NCI-H2171 treated with DMSO at 0.1 percent for 48 hours (cell line): ENCODE data around the gene DHRS12.

Source experiments
- DNase-seq: peaks from one replicate; lab custom pipeline; 2025; lab: John Stamatoyannopoulos, UW

The DHRS12 gene

GRCh38 chr13:51758691-51759090, 45.3 kb downstream of the DHRS12 start:
- DNase-seq = no peak

DNA sequence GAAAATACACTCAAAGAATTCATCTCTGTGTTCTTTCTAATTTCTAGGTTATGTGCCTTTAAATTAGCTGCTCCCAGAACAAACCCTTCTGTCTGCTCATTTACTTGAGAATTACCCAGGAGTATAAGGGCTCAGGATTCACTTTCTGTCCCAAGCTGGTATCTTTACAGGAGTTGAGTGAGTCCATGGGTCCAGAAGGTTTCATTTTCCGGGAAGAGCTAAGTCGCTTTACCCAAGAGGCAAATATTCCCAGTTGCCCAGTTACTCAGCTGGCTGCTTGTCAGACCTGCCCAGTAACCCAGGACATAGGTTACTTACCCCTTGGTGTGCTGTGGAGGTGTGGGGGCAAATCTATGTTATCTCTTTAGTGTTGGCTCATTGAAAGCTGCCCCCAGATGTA, 47.3 kb downstream of the DHRS12 start:
- no peak for DNase-seq

DNA sequence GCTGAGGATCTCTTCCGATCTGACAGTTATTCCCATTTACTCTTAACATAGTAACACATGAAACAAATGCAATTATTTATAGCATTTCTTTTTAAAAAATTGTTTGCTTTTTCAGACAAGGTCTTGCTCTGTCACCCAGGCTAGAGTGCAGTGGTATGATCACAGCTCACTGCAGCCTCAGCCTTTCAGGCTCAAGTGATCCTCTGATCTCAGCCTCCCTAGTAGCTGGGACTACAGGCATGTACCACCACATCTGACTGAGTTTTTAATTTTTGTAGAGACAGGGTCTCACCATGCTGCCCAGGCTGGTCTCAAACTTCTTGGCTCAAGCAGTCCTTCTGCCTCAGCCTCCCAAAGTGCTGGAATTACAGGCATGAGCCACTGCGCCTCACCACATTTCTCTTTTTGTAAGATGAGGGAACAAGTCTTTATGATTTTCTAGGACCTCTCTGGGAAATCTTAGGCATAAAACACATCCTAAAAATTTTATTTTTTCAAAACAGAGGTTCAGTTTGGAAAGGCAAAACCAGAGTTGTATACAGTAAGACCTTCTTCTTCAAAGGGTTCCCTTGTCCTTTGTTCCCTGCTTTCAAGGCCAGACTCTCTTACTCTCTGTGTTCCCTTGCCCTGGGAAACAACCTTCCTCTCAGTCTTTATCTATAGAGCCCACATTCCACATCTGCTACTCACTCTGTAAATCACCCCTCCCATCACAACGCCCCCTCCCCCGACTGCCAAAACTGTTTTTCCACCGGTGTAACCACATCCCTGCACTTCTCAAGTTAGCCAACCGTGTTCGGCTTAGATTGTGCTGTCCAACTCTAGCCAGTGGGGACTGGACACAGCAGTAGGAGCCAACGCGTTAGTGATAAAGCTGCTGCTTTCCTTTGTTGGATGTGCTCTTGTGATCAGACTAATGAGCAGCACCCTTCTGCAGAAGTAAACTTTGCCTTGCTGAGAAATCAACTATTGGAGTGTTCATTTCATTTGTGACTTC, 56.2 kb downstream of the DHRS12 start:
- DNase-seq = no peak

- DNase-seq = no peak
Measured at GRCh38 chr13:51746802-51747201, 57.2 kb downstream of the DHRS12 start.

- no peak for DNase-seq
Measured at GRCh38 chr13:51745243-51745642, 58.7 kb downstream of the DHRS12 start.

- DNase-seq = no peak
Measured at GRCh38 chr13:51742611-51743010, 61.4 kb downstream of the DHRS12 start.

DNA sequence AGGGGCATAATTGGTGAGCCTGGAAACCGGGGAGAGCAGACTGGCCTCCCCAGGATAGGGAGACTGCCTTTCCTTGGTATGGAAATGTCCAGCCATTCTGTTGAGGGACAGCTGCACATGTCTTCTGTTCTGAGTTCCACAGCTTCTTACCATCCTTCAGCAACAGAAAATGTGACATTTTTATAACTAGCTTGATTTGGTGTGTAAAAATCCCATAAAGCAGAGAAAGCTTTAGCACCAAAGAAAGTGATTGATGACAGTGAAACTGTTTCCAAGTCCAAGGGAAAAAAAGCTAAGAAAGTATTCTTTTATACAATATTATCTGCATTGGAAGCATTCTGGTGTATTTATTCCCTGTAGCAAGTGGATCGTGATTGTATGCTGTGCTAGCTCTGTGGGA, 61.9 kb downstream of the DHRS12 start:
- DNase-seq = no peak

DNA sequence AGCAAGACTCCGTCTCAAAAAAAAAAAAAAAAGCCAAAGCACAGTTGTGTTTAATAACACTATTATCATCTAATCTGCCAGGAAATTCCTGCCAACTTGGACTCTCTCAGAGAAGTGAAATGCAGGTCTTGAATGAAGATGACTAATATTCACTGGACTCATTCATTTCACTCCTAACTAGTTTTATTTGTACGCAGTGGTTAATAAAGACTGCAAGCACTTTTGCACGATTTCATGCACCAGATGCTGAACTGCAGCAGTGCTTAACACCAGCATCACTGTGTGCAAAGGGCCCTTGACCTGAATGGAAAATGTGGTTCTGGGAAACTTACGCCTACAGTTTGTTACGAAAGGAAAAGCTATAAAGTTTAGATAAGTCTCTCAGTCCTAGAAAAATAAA, 63.3 kb downstream of the DHRS12 start:
- DNase-seq = no peak

- no peak for DNase-seq
Measured at GRCh38 chr13:51739027-51739764, 64.8 kb downstream of the DHRS12 start.

DNA sequence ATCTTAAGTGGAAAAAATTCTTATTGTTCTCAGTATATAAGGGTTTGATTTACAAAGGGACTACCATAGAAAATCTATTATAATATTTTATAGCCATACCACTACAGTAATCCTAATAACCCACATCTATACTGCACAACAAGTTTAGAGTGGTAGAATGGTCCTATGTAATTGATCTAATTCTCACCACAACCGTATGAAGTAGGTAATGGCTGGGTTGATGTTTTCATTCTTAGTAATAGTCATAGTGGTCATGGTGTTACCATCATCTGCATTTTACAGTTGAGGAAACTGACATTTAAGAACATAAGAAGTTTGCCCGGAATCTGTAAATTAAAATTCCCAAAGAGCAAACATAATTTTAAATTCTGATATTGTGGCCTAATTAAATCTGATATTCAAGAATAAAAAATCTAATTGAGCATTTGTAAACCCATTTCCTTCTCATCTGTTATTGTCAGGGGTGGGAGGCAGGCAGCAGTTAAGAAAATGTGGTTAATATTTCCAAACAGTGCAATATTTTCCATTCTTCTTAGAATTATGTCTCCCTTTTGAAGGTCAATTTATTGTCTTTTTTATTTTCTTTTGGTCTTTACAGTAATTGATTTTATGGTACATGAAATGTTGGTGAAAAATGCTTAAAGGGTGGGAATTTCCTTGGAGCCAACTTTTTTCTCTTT, 65.6 kb downstream of the DHRS12 start:
- DNase-seq = no peak

GRCh38 chr13:51737609-51738008, 66.4 kb downstream of the DHRS12 start:
- no peak for DNase-seq

- no peak for DNase-seq
Measured at GRCh38 chr13:51734786-51735185, 69.2 kb downstream of the DHRS12 start.

- peak; percentile 8 for DNase-seq
Measured at GRCh38 chr13:51733374-51734298, 70.3 kb downstream of the DHRS12 start.

- DNase-seq = no peak
Measured at GRCh38 chr13:51731759-51732158, 72.2 kb downstream of the DHRS12 start.

GRCh38 chr13:51730927-51731326, 73.0 kb downstream of the DHRS12 start:
- DNase-seq = no peak

- no peak for DNase-seq
Measured at GRCh38 chr13:51729866-51730553, 74.0 kb downstream of the DHRS12 start.

- no peak for DNase-seq
Measured at GRCh38 chr13:51728972-51729371, 75.0 kb downstream of the DHRS12 start.

GRCh38 chr13:51728275-51728673, 75.7 kb downstream of the DHRS12 start:
- DNase-seq = no peak

GRCh38 chr13:51727634-51728274, 76.2 kb downstream of the DHRS12 start:
- no peak for DNase-seq
